CD14-positive monocyte (primary cell): ENCODE data around the gene ZNF524. TPM values are rescaled to one million over a fixed set of nuclear protein-coding genes. Genes with fewer than 3 reads are reported as not detected.

Source experiments
- DNase-seq, 3 donors: peaks; one replicate each; pipeline ENCODE4 v3.0.0-alpha.2; 2011 to 2022
- H2AFZ ChIP-seq: 2 replicates; pipeline ENCODE4 v1.6.0; 2012; ENCODE audit warnings: mild to moderate bottlenecking, low read depth, low read length, inconsistent platforms; ENCODE audit not compliant: insufficient read depth, poor library complexity, severe bottlenecking
- H3K27ac ChIP-seq, 2 donors: 1 replicate in 1 of 2; 2 replicates in 1 of 2; pipeline ENCODE4 v1.5.1; 2012 to 2013; ENCODE audit warnings: low read length in 2 of 2, control low read depth in 1 of 2, inconsistent platforms in 1 of 2, low read depth in 1 of 2, mild to moderate bottlenecking in 1 of 2
- H3K27me3 ChIP-seq, 2 donors: one replicate each; pipeline versions ENCODE4 v1.6.0 to v1.6.1; 2011 to 2013; ENCODE audit warnings: low read length in 2 of 2; ENCODE audit not compliant: control insufficient read depth in 2 of 2, insufficient read depth in 2 of 2
- H3K36me3 ChIP-seq, 2 donors: replicated peaks in 1 of 2; 1 replicate in 1 of 2; 2 replicates in 1 of 2; pipeline versions ENCODE4 v1.5.1 to v1.6.1; 2012 to 2013; ENCODE audit warnings: low read length in 2 of 2, control low read depth in 1 of 2, inconsistent platforms in 1 of 2, mild to moderate bottlenecking in 1 of 2; ENCODE audit not compliant: insufficient read depth in 2 of 2, control insufficient read depth in 1 of 2
- H3K4me1 ChIP-seq, 2 donors: 1 replicate in 1 of 2; 2 replicates in 1 of 2; pipeline versions ENCODE4 v1.5.1 to v1.6.1; 2012 to 2013; ENCODE audit warnings: low read length in 2 of 2, control low read depth in 1 of 2, inconsistent platforms in 1 of 2, mild to moderate bottlenecking in 1 of 2, moderate library complexity in 1 of 2; ENCODE audit not compliant: insufficient read depth in 2 of 2, control insufficient read depth in 1 of 2
- H3K4me2 ChIP-seq: replicated peaks from 2 replicates; pipeline ENCODE3; 2012; ENCODE audit warnings: low read length, moderate library complexity, mild to moderate bottlenecking; ENCODE audit not compliant: poor library complexity, severe bottlenecking; ENCODE audit errors: extremely low read depth
- H3K4me3 ChIP-seq, 3 experiments: fragments of 200-600 bp in 1 of 3; sonication (generic) in 1 of 3; replicated peaks in 1 of 3; 1 replicate in 2 of 3; 2 replicates in 1 of 3; pipeline ENCODE4 v1.5.1; 2011 to 2013; ENCODE audit warnings: low read length in 3 of 3, mild to moderate bottlenecking in 3 of 3, control low read depth in 2 of 3, low read depth in 2 of 3, inconsistent platforms in 1 of 3, moderate library complexity in 1 of 3
- H3K79me2 ChIP-seq: 2 replicates; pipeline ENCODE4 v1.6.0; 2012; ENCODE audit warnings: mild to moderate bottlenecking, control low read depth, inconsistent platforms, low read length, moderate library complexity; ENCODE audit not compliant: insufficient read depth
- H3K9ac ChIP-seq: 2 replicates; pipeline ENCODE4 v1.6.0; 2017; ENCODE audit warnings: low read length, mild to moderate bottlenecking; ENCODE audit not compliant: insufficient read depth, poor library complexity, severe bottlenecking
- H3K9me3 ChIP-seq, 2 donors: replicated peaks in 1 of 2; 1 replicate in 1 of 2; 2 replicates in 1 of 2; pipeline versions ENCODE4 v1.5.1 to v1.6.1; 2012 to 2013; ENCODE audit warnings: low read length in 2 of 2, control low read depth in 1 of 2; ENCODE audit not compliant: control insufficient read depth in 1 of 2, insufficient read depth in 1 of 2
- H4K20me1 ChIP-seq: 2 replicates; pipeline ENCODE4 v1.6.0; 2012; ENCODE audit warnings: mild to moderate bottlenecking, low read length, control low read depth, moderate library complexity; ENCODE audit not compliant: insufficient read depth
- H3K27ac Mint-ChIP-seq, 7 donors: one replicate each; pipeline ENCODE4 v1.8.0; 2020; ENCODE audit warnings: mild to moderate bottlenecking in 7 of 7, mixed read lengths in 7 of 7, moderate library complexity in 6 of 7, inconsistent platforms in 2 of 7
- H3K27me3 Mint-ChIP-seq, 3 donors: one replicate each; pipeline ENCODE4 v1.8.0; 2021 to 2022; ENCODE audit warnings: low read depth in 3 of 3, mild to moderate bottlenecking in 3 of 3, mixed read lengths in 3 of 3, moderate library complexity in 3 of 3, inconsistent platforms in 1 of 3
- H3K36me3 Mint-ChIP-seq, 2 donors: one replicate each; pipeline ENCODE4 v1.8.0; 2020; ENCODE audit warnings: mixed read lengths in 2 of 2, inconsistent platforms in 1 of 2, mild to moderate bottlenecking in 1 of 2
- H3K4me1 Mint-ChIP-seq: one replicate; pipeline ENCODE4 v1.8.0; 2020; ENCODE audit warnings: mild to moderate bottlenecking, mixed read lengths
- H3K4me3 Mint-ChIP-seq, 2 donors: one replicate each; pipeline ENCODE4 v1.8.0; 2020; ENCODE audit warnings: mild to moderate bottlenecking in 2 of 2, mixed read lengths in 2 of 2, moderate library complexity in 1 of 2
- H3K9me3 Mint-ChIP-seq, 7 donors: one replicate each; pipeline ENCODE4 v1.8.0; 2020 to 2022; ENCODE audit warnings: mixed read lengths in 7 of 7, mild to moderate bottlenecking in 6 of 7, moderate library complexity in 6 of 7, inconsistent platforms in 2 of 7
- whole genome bisulfite sequencing: methylation state at CpG from one replicate; pipeline ENCODE4 v1.1.5; 2013; ENCODE audit warnings: missing lambda C conversion rate; ENCODE audit not compliant: insufficient coverage; 5-methylcytosine and 5-hydroxymethylcytosine counted together
- intact Hi-C, 2 donors: fragments of 100-400 bp; cut with micrococcal nuclease; formaldehyde crosslinking; loops; one replicate each; pipeline versions ENCODE4 v1.15.0 to v1.15.1; 2023
- polyA plus RNA-seq, 3 donors: library from polyadenylated mRNA; depleted of rRNA in 1 of 3; unstranded in 2 of 3; stranded (reverse) in 1 of 3; fragments of 300-500 nt in 2 of 3; fragments of >200 nt in 1 of 3; fragmentation: Illumina TruSeq in 2 of 3; gene quantifications; 1 replicate in 2 of 3; 2 replicates in 1 of 3; pipeline ENCODE4 v1.2.3, GENCODE V29; 2012 to 2021
- TF ChIP-seq, protein P1 (sequence below): fragments of 200-600 bp; IDR thresholded peaks from one replicate; pipeline ENCODE4 v1.8.0; 2022; ENCODE audit warnings: antibody characterized with exemption, mild to moderate bottlenecking

ZNF524 gene
- polyA plus RNA-seq, 3 donors: 27.9 to 45.7 (median 41.8) TPM

DNA sequence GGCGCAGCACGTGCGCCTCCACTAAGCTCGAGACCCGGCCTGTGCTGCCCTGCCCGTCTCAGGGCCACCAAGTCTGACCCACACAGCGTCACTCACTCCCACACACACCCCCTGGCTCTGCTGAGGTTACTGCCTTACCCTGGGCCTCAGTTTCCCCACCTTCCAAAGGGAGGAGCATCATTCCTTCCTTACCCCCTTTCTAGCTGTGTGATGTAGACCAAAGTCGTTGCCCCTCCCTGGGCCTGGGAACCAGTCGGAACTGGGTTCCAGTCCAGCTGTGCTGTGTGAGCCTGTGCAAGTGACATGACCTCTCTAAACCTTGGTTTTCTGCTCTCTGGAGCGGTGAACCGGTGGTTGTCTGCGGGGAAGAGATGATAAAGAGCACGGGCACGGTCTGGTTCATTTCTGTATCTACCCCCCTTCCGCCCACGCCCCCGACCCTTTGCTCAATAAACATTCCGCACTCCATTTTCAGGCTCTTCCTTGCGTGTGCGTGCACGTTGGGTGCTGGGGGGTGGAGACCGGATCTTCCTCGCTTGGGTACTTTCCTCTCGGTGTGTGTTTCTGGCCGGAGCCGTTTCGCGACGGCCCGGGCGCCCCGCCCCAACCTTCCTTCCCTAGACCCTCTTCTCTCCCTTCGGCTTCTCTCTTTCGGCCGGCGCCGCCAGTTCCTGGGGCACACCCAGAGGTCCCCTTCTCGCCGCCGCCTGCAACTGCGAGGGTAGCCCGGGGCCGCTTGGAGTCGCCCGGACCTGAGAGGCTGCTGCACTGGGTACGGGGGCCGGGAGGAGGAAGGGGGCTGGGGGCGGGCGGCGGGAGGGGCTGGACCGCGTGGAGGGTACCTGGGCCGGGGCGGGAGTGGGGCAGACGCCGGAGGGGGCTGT lies 43.2 kb downstream of the ZNF524 start, which contains the start of gene ZNF581:
ZNF581 (plus strand) TSS at position 647 of the 884 bp plus-strand sequence. CDS start 923 bp downstream, outside the sequence.
- WGBS: 1% methylated on average over 26 of the region's 56 CpGs
- TF ChIP-seq, protein P1, sequence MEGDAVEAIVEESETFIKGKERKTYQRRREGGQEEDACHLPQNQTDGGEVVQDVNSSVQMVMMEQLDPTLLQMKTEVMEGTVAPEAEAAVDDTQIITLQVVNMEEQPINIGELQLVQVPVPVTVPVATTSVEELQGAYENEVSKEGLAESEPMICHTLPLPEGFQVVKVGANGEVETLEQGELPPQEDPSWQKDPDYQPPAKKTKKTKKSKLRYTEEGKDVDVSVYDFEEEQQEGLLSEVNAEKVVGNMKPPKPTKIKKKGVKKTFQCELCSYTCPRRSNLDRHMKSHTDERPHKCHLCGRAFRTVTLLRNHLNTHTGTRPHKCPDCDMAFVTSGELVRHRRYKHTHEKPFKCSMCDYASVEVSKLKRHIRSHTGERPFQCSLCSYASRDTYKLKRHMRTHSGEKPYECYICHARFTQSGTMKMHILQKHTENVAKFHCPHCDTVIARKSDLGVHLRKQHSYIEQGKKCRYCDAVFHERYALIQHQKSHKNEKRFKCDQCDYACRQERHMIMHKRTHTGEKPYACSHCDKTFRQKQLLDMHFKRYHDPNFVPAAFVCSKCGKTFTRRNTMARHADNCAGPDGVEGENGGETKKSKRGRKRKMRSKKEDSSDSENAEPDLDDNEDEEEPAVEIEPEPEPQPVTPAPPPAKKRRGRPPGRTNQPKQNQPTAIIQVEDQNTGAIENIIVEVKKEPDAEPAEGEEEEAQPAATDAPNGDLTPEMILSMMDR: no peak
- H3K79me2 ChIP-seq: peaks cover 36% of the 10 kb centered on the region
- peaks cover 16% of the 10 kb centered on the region for H4K20me1 ChIP-seq
- H2AFZ ChIP-seq: peak within 1 kb of the TSS; percentile 74
- DNase-seq: peak; percentile 69 to 90 (median 77)
- peaks cover 0 to 3% of the 10 kb centered on the region in 2 donors for H3K9me3 ChIP-seq
- H3K4me2 ChIP-seq: peak within 1 kb of the TSS; percentile 96
- intact Hi-C loops: loop anchor here in 1 of 2 donors (5.0 kb wide), 1 partner anchor 36 kb away; the partner anchor contains the start of gene ZNF865
- peaks cover 11 to 13% of the 10 kb centered on the region in 2 donors for H3K36me3 ChIP-seq
- peaks cover 0 to 7% (median 3%) of the 10 kb centered on the region in 7 donors for H3K9me3 Mint-ChIP-seq
- H3K27me3 Mint-ChIP-seq: peaks cover 4 to 24% (median 23%) of the 10 kb centered on the region in 3 donors
- H3K27ac ChIP-seq: peak within 1 kb of the TSS; percentile 28 to 91
- H3K4me3 Mint-ChIP-seq: peak within 1 kb of the TSS; percentile 87 to 97
- peaks cover 55 to 70% of the 10 kb centered on the region in 2 donors for H3K4me1 ChIP-seq
- peaks cover 58% of the 10 kb centered on the region for H3K4me1 Mint-ChIP-seq
- H3K9ac ChIP-seq: peak within 1 kb of the TSS; percentile 74
- peaks cover 13 to 28% of the 10 kb centered on the region in 2 donors for H3K36me3 Mint-ChIP-seq
- peaks cover 0 to 5% of the 10 kb centered on the region in 2 donors for H3K27me3 ChIP-seq
- H3K4me3 ChIP-seq: peak within 1 kb of the TSS; percentile 46 to 83 (median 67)
- peak within 1 kb of the TSS; percentile 80 to 92 (median 87) for H3K27ac Mint-ChIP-seq

DNA sequence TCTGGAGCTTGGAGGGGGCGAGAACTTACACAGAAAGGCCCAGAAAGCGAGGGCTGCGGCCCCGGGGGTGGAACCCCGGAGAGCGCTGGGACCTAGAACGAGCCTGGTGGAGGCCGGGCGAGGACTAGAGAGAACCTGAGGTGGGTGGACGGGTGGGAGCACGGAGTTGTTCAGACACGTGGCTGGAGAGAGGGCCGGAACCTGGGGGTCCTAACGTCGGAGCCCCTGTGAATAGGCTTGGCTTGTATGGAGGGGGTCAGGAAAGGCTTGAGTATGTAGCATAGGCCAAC lies 43.7 kb downstream of the ZNF524 start:
- Mint-ChIP-seq H3K27ac (peak overlapping the region; percentile 53 to 91 (median 82)), H3K27me3 (peaks cover 5 to 28% (median 23%) of the 10 kb centered on the region in 3 donors), H3K9me3 (peaks cover 0 to 7% (median 5%) of the 10 kb centered on the region in 7 donors), H3K36me3 (peaks cover 10 to 24% of the 10 kb centered on the region in 2 donors), H3K4me3 (peak overlapping the region; percentile 87 to 91), H3K4me1 (peaks cover 60% of the 10 kb centered on the region)
- Histone ChIP-seq H3K79me2 (peaks cover 31% of the 10 kb centered on the region), H3K27ac (peak overlapping the region; percentile 28 to 91), H3K9ac (peak overlapping the region; percentile 74), H3K27me3 (peaks cover 0 to 5% of the 10 kb centered on the region in 2 donors), H3K9me3 (peaks cover 0 to 3% of the 10 kb centered on the region in 2 donors), H4K20me1 (peaks cover 16% of the 10 kb centered on the region), H3K4me2 (peak overlapping the region; percentile 96), H3K4me3 (peak overlapping the region; percentile 46 to 83 (median 59)), H3K4me1 (peaks cover 61 to 76% of the 10 kb centered on the region in 2 donors), H3K36me3 (peaks cover 11 to 13% of the 10 kb centered on the region in 2 donors), H2AFZ (peak overlapping the region; percentile 74)
- WGBS: under 1% methylated on average over 15 of the region's 15 CpGs
- intact Hi-C loops: loop anchor here in 1 of 2 donors (5.0 kb wide), 1 partner anchor 37 kb away; the partner anchor contains the start of gene ZNF865
- TF ChIP-seq, protein P1: no peak
- no peak for DNase-seq
